GM12874 (cell line): ENCODE measurements around the gene GNAI2.

ENCODE experiments used
- TF ChIP-seq, protein P1 (sequence below): IDR thresholded peaks from 2 replicates; pipeline ENCODE4 v1.5.1; 2011; ENCODE audit warnings: low read depth, mild to moderate bottlenecking, control low read depth, low read length, moderate library complexity; ENCODE audit not compliant: insufficient read depth

The GNAI2 gene

DNA sequence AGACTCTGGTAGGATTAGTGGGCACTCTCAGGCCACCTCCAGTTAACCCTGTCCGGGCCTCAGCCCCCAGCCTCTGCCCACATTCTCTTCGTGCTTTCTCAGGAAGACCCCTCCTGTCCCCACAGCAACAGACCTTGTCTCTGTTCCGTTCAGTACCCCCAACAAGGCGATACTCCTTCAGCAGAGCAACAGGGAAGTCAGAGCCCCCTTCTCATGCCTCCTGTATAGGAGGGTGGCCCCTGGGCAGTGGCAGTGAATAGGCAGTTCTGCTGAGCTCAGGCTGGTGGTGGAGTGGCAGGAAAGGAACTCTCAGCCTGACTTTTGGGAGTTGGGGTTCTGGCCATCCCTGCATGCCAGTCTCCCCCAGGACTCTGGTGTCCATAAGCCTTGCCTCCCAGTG lies 33.5 kb downstream of the GNAI2 start:
- TF ChIP-seq, protein P1, sequence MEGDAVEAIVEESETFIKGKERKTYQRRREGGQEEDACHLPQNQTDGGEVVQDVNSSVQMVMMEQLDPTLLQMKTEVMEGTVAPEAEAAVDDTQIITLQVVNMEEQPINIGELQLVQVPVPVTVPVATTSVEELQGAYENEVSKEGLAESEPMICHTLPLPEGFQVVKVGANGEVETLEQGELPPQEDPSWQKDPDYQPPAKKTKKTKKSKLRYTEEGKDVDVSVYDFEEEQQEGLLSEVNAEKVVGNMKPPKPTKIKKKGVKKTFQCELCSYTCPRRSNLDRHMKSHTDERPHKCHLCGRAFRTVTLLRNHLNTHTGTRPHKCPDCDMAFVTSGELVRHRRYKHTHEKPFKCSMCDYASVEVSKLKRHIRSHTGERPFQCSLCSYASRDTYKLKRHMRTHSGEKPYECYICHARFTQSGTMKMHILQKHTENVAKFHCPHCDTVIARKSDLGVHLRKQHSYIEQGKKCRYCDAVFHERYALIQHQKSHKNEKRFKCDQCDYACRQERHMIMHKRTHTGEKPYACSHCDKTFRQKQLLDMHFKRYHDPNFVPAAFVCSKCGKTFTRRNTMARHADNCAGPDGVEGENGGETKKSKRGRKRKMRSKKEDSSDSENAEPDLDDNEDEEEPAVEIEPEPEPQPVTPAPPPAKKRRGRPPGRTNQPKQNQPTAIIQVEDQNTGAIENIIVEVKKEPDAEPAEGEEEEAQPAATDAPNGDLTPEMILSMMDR, result no peak

DNA sequence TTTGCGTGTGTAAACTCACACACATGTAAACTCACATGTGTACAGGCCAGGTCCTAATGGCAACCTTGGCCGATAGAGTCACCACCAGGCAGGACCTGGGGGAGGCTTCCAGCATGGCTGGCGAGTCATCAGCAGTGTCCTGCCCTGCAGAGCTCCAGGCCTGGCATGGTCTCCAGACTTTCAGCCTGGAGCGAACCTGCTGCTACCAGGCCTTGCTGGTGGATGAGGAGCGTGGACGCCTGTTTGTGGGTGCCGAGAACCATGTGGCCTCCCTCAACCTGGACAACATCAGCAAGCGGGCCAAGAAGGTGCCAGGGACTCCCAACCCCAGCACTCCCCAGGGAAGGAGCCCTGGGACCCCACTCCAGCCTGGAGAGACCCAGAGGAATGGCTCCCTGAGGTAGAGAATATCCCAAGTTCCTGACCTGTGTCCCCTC lies 34.0 kb downstream of the GNAI2 start:
- TF ChIP-seq, protein P1, result no peak

DNA sequence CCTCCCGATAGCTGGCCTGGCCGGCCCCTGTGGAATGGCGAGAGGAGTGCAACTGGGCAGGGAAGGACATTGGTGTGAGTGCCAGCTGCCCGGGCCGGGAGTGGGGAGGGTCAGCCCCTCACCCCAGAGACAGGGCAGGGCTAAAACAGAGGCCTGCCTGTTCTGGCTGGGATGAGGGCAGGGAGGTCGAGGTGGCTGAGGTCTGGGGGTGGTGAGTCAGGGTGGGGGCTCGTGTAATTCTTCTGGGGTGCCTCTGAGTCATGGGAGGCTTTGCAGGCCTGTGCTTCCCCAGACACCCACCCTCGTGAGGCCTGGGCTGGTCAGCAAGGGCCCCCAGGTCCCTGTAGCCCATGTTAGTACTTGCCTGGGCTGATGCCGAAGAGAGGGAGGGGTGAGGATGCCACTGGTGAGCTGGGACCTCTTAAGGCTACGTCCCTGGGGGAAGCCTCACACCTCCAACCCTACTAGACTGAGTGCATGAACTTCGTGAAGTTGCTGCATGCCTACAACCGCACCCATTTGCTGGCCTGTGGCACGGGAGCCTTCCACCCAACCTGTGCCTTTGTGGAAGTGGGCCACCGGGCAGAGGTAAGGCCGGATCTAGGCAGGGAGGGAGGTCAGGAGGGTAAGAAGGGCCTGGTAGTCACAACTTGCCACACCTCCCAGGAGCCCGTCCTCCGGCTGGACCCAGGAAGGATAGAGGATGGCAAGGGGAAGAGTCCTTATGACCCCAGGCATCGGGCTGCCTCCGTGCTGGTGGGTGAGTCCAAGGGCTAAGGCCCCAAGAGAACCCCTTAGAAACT lies 34.6 kb downstream of the GNAI2 start:
- TF ChIP-seq, protein P1, result no peak

DNA sequence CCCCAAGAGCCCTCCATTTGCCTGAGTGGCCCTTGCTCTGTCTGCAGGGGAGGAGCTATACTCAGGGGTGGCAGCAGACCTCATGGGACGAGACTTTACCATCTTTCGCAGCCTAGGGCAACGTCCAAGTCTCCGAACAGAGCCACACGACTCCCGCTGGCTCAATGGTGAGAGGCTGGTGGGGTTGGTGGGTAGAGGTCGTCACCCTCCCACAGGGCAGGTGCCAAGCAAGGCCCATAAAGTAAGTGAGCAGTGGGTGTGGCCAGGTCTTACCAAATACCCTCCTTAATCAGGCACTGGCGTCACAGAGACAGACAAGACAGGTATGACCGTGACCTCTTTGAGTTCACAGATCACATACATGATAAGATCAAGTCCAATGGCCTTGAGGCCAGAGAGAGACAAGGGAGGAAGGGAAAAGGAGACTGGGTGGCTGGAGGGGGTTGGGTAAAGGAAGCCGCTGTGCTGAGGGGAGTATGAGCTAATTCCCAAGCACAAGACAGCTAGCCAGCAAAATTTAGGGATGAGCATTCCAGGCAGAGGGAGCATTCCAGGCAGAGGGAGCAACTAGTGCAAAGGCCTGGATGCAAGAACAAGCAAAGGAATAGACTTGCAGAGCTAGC lies 35.4 kb downstream of the GNAI2 start:
- TF ChIP-seq, protein P1, result no peak

DNA sequence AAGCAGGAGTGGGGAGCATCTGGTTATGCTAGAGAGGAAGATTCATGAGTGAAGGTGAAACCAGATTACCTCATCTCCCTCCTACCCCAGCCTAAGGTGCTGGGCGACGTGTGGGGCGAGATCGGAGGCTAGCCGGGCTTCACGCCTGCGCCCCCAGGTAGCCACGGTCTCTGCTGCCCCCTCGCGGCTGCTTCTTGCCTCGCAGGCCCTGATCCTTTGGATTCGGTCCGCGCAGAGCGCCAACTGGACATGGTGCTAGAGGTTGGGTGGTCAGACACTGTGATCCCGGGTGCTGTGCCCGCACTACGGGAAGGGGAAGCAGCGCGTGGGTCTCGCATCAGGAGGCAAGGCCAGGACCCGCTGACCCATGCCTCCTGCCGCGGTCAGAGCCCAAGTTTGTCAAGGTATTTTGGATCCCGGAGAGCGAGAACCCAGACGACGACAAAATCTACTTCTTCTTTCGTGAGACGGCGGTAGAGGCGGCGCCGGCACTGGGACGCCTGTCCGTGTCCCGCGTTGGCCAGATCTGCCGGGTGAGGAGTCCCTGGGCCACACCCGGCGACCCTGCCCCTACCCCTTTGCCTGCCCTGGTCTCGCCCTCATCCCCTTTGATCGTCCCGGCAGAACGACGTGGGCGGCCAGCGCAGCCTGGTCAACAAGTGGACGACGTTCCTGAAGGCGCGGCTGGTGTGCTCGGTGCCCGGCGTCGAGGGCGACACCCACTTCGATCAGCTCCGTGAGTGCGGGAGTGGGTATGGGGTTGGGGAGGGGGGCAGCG lies 37.1 kb downstream of the GNAI2 start:
- TF ChIP-seq, protein P1, result peak; percentile 98

DNA sequence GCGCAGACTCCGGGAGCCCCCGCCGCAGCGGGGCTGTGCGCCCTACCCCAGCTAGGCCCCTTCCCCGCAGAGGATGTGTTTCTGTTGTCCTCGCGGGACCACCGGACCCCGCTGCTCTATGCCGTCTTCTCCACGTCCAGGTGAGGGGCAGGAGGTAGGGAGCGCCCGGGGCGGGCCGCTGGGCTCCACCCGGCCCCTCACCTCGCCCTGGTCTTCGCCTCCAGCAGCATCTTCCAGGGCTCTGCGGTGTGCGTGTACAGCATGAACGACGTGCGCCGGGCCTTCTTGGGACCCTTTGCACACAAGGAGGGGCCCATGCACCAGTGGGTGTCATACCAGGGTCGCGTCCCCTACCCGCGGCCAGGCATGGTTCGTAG lies 37.7 kb downstream of the GNAI2 start:
- TF ChIP-seq, protein P1, result no peak
